ENCODE results near the gene WASF3.

WASF3 gene

DNA sequence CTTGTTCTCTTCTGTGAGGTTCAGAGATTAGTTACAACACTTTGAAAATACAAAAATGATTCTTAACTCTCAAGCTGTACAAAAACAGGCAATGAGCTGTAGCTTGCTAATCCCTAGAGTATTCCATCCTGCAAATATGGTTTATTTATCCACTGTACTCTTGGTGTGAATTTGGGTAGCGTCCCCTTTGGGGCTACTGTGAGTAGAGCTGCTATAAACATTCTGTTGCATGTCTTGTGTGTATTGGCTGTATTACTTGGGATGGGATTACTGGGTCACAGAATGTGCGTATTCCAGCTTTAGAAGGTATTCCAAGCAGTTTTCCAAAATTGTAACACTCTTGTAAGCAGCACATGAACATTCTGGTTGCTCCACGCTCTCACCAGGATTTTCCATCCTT lies 169.6 kb downstream of the WASF3 start:
- no peak overlapping the region for H3K4me3 ChIP-seq (ENCODE audit: low read depth in 1 of 2, low read length in 2 of 2)
- H3K79me2 ChIP-seq (ENCODE audit: insufficient read depth, low read length) = no peaks in the 10 kb centered on the region
- DNase-seq (no peak), ATAC-seq (ENCODE audit: insufficient read depth, low read depth) (no peak)
- H3K9ac ChIP-seq (ENCODE audit: low read depth, low read length) = no peak overlapping the region
- peaks cover 10% of the 10 kb centered on the region for H3K4me1 ChIP-seq (ENCODE audit: insufficient read depth, low read length)
- H3K27ac ChIP-seq (ENCODE audit: low read length) = no peak overlapping the region
- no peaks in the 10 kb centered on the region for H3K9me3 ChIP-seq (ENCODE audit: insufficient read depth, low read length, severe bottlenecking)
- no peaks in the 10 kb centered on the region for H3K27me3 ChIP-seq (ENCODE audit: insufficient read depth, low read length, poor library complexity)
- no peaks in the 10 kb centered on the region for H4K20me1 ChIP-seq (ENCODE audit: insufficient read depth, low read length)
- no peaks in the 10 kb centered on the region for H3K36me3 ChIP-seq (ENCODE audit: insufficient read depth, low read length)
- H3K4me2 ChIP-seq (ENCODE audit: insufficient read depth, low read length) = no peak overlapping the region
- no peak overlapping the region for H2AFZ ChIP-seq (ENCODE audit: low read depth, low read length)
- no peak for TF ChIP-seq CTCF (IDR thresholded peaks at IDR 0.05; ENCODE audit: borderline replicate concordance, extremely low read depth, low read length, poor library complexity, severe bottlenecking)
- no peak for TF ChIP-seq EZH2 (IDR thresholded peaks at IDR 0.05; ENCODE audit: borderline replicate concordance, low read depth, low read length, severe bottlenecking)

DNA sequence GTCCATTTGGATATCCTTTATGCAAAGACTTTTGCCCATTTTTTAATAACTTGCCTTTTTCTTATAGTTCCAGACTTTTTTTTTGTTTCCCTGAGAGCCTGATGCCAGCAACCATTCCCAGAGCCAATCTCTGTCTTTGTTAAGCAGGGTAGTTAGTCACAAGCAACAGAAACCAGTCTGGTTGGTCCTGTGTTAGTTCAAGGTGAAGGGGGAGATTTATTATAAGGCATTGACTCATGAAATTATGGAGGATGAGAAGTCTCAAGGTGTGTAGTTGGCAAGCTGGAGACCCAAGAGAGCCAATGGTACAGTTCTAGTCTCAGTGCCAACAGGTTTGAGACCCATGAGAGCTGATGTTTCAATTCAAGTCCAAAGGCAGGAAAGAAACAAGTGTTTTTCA lies 170.2 kb downstream of the WASF3 start:
- Histone ChIP-seq H3K36me3 (ENCODE audit: insufficient read depth, low read length) (no peaks in the 10 kb centered on the region), H3K27ac (ENCODE audit: low read length) (no peak overlapping the region), H3K9me3 (ENCODE audit: insufficient read depth, low read length, severe bottlenecking) (no peaks in the 10 kb centered on the region), H3K4me3 (ENCODE audit: low read depth in 1 of 2, low read length in 2 of 2) (no peak overlapping the region), H3K27me3 (ENCODE audit: insufficient read depth, low read length, poor library complexity) (no peaks in the 10 kb centered on the region), H3K79me2 (ENCODE audit: insufficient read depth, low read length) (no peaks in the 10 kb centered on the region), H3K4me2 (ENCODE audit: insufficient read depth, low read length) (no peak overlapping the region), H2AFZ (ENCODE audit: low read depth, low read length) (no peak overlapping the region), H4K20me1 (ENCODE audit: insufficient read depth, low read length) (no peaks in the 10 kb centered on the region), H3K4me1 (ENCODE audit: insufficient read depth, low read length) (peaks cover 5% of the 10 kb centered on the region), H3K9ac (ENCODE audit: low read depth, low read length) (no peak overlapping the region)
- DNase-seq = no peak
- TF ChIP-seq CTCF (IDR thresholded peaks at IDR 0.05; ENCODE audit: borderline replicate concordance, extremely low read depth, low read length, poor library complexity, severe bottlenecking) (no peak), EZH2 (IDR thresholded peaks at IDR 0.05; ENCODE audit: borderline replicate concordance, low read depth, low read length, severe bottlenecking) (no peak)
- ATAC-seq (ENCODE audit: insufficient read depth, low read depth) = no peak

DNA sequence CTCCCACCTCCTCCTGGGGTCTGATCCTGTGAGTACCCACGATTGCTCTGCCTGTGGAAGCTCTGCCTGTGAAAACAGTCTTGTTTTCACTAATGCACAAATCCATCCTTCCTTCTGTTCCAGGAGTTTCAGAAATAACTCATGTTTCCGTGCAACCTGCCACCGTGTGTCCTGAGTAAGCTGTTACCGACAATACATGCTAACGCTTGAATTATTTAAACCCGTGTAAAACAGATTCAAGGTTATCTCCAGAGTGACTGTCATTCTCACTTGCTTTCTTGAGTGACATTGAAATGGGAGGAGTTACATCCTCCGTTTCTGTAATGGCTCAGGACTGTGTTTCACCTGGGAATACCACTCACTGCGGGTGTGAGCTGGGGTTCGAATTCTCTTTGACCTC lies 178.2 kb downstream of the WASF3 start:
- H3K9ac ChIP-seq (ENCODE audit: low read depth, low read length) = no peak overlapping the region
- H3K79me2 ChIP-seq (ENCODE audit: insufficient read depth, low read length) = no peaks in the 10 kb centered on the region
- H3K27ac ChIP-seq (ENCODE audit: low read length) = no peak overlapping the region
- ATAC-seq (ENCODE audit: insufficient read depth, low read depth) = no peak
- H3K27me3 ChIP-seq (ENCODE audit: insufficient read depth, low read length, poor library complexity) = no peaks in the 10 kb centered on the region
- no peak for DNase-seq
- no peak overlapping the region for H2AFZ ChIP-seq (ENCODE audit: low read depth, low read length)
- peaks cover 8% of the 10 kb centered on the region for H3K9me3 ChIP-seq (ENCODE audit: insufficient read depth, low read length, severe bottlenecking)
- H3K36me3 ChIP-seq (ENCODE audit: insufficient read depth, low read length) = no peaks in the 10 kb centered on the region
- H3K4me1 ChIP-seq (ENCODE audit: insufficient read depth, low read length) = no peaks in the 10 kb centered on the region
- no peak overlapping the region for H3K4me2 ChIP-seq (ENCODE audit: insufficient read depth, low read length)
- H3K4me3 ChIP-seq (ENCODE audit: low read depth in 1 of 2, low read length in 2 of 2) = no peak overlapping the region
- H4K20me1 ChIP-seq (ENCODE audit: insufficient read depth, low read length) = no peaks in the 10 kb centered on the region
- TF ChIP-seq EZH2 (IDR thresholded peaks at IDR 0.05; ENCODE audit: borderline replicate concordance, low read depth, low read length, severe bottlenecking) = no peak
- no peak for TF ChIP-seq CTCF (IDR thresholded peaks at IDR 0.05; ENCODE audit: borderline replicate concordance, extremely low read depth, low read length, poor library complexity, severe bottlenecking)

Data from DND-41 (cell line).